Ecto neural progenitor cell (in vitro differentiated cells): ENCODE measurements around the gene BRAT1.

Experiments used
- DNase-seq: peaks from one replicate; pipeline ENCODE4 v3.0.0-alpha.2; 2018; ENCODE audit warnings: low spot score

BRAT1 gene

DNA sequence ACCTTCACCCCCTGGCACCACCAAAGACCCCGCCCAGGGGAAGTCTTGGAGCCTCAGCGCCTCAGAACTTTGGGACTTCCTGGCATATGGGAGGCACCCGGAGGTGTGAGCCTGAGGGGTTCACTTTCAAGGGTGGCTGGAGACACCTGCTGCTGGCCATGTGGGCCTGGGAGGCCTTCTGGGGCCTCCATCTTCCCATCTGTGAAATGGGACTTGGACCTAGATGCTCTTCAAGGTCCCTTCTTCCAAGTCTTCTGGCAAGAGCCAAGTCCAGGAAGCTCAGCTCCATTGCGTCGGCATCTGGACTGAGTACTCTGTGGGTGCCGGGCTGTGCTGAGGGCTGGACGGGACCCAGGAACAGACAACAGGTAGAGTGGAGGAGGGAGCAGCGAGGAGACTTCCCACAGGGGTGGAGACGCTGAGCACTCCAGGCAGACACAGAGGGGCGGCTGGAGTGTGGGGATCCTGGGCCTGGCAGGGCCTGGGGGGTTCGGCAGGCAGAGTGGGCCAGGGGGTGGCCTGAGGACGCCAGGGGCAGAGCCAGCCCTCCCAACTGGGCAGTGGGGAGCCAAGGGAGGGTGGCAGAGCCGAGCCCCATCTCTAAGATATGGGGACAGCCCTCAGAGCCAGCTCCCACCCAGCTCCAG is 45.1 kb downstream of the BRAT1 start:
- no peak for DNase-seq

DNA sequence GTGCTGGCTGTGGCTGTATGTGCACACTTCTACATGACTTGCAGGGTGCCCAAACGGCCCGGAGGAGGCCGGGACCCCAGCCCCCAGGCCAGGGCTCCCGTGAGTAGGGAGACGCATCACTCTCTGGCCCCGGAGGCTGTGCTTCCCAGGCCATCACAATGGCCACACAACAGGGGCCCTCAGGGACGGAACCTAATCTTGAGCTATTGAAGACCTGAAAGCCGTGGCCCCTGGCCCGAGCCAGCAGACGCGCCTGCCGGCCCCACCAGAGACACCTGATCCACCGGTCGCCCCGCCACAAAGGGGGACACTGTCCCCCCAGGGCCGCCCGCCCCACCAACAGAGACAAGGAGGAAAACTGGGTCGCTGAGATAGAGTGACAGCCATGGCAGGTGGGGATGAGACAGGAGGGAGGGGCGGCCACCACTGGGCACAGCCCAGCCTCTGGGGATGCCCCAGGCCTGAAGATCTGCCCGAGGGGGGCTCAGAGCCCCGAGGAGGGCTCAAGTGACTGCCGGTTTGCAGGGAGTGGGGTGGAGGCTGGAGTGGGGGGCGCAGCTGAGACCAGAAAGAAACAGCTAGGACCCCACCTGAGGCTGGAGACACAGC is 45.9 kb downstream of the BRAT1 start:
- DNase-seq: no peak

DNA sequence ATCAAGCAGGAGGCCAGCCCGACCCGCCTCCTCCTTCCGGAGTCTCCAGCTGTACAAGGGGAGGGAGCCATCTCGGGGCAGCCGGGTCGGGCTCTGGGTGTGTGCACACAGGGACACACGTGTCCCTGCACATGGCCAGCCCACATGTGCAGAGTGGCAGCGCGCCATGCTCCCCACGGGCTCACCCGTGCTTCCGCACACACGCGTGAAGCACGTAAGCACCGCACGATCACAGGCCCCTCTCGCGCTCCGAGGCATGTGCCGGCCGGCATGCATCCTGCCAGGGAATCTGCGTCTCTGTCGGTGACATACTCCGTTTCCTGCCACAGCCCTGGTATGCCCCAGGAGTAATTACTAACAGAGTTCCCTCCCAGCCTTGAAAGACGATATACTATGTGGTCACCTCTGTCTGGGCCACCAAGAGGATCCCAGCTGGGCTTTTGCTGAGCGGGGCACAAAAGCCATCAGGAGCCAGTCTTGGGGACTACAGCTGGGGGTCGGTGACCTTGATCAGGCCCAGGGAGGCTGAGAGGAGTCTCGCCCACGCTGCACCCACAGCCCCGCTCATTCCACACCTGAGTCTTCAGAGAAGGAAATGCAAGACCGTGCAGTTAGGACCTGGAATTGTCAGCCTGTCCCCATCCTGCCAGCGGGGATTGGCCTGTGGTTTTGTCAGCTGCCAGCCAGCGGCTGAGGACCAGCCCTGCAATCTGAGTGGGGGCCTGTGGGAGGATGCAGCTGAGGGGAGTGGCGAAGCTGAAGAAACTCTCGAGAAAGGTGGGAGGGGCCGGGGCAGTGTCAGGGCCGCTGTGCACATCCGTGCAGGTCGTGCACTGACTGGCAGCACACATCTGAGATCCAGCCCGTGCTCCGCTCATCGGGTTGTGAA is 46.8 kb downstream of the BRAT1 start:
- DNase-seq: no peak

DNA sequence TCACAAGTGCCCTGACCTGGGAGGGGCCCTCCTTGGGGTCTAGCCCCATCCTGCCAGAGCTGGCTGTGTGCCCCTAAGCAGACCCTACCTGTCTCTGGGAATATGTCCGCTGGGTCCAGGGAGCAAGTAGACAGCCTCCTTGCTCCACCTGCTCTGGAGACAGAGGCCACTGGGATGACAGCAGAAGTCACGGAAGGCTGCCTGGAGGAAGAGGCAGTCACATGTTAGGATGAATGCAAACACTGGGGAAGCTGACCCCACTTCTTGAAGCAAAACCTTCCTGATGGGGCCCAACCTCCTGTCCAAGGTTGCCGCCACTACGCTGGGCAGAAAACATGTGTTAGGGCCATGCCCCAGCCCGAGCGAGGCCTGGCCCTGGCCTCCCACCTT is 47.4 kb downstream of the BRAT1 start:
- DNase-seq: no peak

DNA sequence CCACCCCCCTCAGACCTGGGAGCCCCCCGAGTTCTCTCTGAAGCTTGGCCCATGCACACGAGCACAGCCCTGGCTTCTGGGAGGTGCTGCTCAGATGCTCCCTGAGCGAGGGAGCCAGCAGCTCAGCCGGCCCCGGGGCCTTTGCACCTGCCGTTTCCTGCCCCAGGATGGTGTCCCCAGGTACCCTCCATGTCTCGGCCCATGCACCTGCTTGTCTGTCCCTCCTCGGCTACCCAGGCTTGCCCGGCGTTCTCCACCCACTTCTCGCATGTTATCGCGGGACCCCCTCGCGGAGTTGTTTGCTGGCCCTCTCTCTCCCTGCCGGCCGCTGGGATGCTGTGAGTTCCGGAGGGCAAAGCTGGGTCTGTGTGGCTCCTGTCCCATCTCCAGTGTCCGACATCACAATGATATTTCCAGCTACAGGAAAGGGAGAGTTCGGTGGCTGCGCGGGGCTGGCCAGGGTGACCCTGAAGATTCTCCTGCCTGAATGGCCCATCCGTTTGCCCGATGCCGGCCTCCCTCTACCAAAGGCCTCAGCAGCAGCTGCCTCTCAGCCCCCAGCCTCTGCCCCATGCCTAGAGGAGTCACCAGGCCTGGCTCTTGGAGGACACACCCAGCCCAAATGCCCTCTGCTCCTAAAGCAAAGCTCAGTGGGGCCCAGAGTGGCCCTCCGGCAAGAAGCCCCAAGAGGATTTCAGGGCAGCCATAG is 48.0 kb downstream of the BRAT1 start:
- DNase-seq: no peak

DNA sequence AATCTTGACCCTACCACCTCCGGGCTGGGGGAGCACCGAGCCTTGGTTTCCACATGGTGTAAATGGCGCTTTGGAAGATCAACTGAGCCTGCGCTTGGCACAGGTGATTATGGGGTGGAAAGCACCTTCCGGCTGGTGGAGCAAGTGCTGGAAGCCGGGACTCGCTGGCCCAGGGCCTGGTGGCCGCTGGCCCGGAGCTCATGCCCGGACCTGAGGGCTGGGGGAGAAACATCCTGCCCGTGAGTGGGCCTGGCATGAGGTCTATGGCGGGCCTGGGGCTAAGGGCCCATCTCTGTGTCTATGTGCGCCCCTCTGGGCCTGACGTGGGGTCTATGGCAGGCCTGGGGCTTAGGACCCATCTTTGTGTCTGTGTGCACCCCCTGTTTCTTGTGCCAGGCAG is 49.9 kb downstream of the BRAT1 start:
- DNase-seq: no peak

DNA sequence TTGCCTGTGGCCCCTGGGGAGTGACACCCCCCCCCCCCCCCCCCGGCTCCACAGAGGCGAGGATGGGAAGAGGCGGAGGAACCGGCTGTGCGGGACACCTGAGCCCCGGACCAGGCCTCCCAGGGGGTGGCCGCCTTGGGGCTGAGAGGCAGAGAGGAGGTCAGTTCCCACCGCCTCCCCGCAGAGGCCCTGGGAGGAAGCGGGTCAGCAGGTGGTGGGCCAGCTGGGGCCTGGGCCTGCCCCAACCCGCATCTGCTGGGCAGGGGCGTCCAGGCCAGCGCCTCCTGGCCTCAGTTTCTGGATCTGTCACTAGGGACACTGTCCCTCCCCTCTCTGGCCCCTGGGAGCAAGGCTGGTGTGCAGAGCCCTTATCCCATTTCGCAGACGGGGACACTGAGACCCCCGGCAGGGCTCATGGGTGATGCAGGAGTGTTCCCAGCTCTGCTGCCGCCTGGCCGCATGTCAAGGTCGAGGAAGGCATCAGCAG is 50.4 kb downstream of the BRAT1 start:
- no peak for DNase-seq

DNA sequence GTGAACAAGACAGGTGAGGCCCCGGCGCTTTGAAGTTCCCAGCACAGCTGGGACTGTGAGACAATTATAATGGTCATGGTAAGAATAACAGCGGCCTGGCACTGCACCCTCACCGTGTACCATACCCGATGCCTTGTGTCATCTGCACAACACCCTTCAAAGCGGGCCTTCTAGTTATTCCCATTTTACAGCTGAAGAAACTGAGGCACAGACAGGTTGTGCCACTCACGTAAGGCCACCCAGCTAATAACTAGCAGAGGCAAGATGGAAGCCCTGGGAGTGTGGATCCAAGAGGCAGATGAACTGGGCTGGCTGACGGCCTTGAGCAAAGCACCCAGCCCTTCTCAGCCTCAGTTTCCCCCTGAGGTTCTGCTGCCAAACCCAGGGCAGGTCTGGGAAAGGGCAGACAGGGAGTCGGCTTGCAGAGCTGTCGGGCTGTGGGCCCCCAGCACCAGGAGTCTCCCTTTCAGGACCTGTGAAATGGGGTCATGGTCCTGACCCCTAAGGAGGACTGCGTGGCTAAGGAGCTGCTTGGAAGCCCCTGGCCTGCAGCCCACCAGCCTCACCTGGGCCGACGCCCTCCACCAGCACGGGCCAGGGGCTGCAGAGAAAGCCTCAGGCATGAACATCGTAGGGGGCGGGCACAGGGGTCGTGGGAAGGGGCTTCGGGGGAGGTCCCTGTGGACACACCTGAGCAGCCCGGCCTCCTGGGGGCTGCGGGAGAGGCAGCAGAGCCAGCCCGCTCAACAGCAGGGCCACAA is 51.0 kb downstream of the BRAT1 start:
- DNase-seq: no peak

DNA sequence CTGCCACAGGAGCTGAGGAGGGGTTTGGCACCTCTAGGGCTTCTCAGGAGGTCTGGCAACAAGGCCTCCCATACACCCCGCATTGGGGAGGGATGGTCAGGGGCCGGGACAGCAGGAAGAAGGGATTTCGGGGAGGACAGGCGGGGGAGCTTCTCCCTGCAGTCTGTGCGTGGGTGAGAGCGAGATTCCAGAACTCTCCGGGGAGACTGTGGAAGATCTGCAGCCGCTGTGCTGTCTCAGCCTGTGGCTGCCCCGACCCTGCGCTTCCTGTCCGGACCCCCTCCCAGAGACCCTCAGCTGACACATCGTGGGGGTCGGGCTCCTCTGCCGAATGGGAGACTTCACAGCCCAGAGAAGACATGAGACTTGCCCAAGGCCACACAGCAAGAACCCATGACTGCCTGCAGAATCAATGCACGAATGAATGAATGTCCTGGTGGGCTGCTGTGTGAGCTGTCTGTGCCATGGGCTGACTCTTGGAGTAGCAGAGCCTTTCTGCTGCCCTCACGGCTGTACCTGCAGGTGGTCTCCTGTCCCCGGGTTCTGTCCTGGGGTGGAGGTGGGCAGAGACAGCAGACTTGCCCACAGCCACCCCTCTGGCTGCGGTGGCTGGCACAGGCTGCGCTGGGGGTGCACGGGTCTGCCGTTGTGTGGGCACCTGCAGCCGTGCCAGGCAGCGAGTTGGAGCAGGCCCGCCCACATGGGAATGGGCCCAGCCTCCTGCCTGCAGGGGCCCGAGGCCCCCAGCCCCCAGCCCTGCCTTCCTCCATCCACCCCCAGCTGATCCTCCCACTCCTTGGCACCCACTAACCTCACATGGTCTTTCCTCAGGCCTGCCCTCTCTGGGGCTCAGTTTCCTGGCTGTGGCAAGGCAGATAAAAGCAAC is 52.0 kb downstream of the BRAT1 start:
- DNase-seq: no peak

DNA sequence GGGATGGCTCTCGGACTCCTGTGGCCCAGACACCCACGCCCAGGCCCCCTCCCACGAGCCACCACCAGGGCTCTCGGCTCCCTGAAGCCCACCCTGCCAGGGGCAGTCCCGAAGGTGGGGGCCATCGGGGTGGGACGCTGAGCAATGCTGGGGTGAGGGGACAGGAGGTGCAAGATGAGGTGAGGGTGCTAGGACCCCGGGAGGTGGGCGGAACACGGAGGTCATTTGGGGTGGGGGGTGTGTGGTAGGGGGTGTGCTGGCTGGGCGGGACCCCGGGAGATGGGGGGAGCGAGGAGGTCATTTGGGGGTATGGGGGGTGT is 52.7 kb downstream of the BRAT1 start:
- no peak for DNase-seq

DNA sequence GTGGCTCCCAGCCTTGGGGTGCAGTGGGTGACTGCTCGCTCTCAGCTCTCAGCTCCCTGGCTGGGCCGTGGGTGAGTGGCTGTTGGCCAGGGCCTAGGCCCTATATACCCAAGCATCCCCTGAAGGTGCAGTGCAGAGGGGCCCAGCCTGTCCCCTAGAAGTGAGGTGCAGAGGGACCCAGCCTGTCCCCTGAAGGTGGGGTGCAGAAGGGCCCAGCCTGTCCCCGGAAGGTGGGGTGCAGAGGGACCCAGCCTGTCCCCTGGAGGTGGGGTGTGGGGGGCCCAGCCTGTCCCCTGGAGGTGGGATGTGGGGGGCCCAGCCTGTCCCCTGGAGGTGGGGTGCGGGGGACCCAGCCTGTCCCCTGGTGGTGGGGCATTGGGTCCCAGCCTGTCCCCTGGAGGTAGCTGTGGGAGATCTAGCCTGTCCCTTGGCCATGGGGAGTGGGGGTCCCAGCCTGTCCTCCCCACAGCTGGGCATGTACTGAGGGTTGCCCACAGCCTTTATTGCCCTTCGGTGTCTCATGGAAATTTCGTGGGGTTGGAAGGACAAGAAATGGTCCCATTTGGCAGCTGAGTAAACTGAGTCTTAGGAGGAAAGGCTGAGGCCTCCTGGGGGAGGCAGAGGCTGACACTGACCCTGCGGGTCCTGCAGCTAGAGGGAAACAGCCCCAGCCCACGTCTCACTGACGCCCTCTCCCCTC is 53.2 kb downstream of the BRAT1 start:
- DNase-seq: no peak

DNA sequence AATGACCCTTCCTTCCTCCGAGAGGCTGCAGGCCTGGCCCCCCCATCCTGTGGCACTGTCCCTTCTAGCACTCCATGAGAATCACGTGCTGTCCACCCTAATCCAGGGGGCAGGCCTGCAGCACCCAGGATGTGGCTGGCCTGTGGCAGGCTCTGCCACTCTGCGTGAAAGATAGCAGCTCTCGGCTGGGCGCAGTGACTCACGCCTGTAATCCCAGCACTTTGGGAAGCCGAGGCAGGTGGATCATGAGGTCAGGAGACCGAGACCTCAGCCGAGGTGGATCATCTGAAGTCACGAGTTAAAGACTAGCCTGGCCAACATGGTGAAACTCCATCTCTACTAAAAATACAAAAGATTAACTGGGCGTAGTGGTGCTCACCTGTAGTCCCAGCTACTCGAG is 54.6 kb downstream of the BRAT1 start:
- no peak for DNase-seq

DNA sequence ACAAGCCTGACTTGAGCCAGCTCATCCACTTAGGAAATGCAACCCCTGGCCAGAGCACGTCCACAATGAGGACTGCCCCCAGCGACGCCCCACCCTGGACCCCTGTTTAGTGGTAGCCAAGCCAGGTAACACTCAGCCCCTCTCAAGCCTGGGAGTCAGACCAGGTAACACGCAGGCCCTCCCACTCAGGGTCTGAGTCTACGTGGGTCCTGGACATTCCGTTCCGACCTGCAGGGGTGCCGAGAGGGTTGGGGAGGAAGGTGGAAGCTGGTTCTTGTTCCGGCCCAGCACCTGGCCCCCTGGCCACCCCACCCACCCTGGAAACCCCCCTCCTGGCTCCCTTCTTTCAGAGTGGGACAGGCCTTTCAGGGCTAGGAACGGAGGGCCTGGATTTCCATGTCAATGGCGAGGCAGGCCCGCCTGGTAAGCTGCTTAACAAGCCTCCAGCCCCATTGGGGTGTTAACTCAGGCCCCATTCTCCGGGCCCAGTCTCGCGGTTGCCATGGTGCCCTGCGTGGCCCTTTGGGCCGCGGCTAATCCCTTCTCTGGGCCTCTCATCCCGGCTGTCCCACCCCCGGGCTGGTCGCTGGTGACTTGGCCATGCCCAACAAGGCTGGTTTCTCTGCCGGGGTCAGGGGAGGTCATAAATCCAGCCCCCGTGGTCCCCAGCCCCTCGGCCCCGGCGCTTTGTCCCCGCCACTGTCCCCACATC is 55.4 kb downstream of the BRAT1 start:
- DNase-seq: peak; percentile 96

DNA sequence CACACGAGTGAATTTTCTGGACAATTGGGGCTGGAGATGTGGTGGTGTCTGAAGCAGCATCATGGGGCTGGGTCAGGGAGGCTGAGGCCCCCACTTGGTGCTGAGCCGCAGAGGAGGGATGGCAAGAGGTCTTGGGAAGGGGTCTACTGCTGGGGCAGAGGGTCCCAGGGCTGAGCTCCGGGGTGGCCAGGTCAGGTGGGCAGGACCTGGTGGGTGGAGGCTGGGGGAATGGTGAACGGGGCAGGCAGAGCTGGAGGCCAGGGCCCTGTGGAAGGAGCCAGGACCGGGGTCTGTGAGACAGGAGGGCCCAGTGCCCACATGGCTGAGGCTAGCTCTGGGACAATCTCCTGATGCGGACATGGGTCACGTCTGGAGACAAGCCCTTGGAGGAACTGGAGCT is 56.1 kb downstream of the BRAT1 start:
- DNase-seq: no peak

DNA sequence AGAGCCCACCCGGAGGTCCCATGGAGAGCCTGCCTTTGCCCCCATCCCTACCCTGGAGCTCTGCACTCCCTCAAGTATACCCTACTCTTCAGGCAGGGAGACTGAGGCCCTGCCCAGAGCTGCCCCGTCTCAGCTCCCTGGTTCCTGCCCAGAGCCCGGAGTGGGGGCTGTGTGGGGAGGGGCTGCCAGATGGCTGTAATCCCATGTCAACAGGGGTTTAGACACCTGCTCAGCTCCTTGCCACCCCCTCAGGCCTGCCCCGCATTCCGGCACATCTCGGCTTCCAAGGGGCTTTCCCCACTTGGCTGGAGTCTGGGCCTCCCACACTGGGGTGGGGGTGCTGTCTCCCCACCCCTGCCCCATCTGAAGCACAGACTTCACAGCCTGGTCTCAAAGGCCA is 56.6 kb downstream of the BRAT1 start:
- no peak for DNase-seq

DNA sequence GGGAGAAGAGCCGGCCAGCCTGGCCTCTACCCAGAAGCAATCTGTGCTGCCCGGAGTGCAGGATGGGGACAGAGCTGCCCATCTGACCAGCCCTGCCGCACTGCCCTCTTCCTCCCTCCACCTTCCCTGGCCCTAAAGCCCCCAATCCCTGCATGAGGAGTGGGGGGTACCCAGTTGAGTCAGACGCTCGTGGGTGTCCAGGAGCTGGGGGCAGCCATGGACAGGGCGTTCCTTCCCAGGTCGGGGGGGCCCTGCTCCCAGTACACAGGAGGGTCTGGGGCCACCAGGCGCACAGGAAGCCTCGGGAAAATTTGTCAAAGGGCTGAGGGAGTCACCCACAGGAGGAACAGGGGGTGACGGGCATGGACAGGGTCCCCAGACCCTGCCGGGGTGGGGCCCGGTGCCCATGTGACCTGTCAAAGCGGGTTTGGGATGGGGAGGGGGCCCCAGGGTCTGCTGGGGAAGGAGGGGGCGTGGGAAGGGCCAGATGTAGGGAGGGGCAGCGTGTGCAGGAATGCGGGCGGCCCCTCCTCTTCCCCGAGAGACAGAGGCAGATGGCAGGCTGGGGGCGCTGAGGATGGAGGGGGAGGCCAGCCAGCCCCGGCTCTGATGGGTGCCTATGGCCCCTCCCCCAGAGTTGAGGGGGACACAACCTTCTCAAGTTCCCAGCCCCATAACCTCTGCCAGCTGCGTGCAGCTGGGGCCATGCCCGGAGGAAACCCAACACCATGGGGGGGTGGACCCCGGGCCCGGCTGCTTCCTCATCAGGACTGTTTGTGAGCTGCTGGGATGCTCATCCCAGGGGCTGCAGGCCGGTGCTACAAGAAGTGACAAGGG is 57.6 kb downstream of the BRAT1 start:
- no peak for DNase-seq

DNA sequence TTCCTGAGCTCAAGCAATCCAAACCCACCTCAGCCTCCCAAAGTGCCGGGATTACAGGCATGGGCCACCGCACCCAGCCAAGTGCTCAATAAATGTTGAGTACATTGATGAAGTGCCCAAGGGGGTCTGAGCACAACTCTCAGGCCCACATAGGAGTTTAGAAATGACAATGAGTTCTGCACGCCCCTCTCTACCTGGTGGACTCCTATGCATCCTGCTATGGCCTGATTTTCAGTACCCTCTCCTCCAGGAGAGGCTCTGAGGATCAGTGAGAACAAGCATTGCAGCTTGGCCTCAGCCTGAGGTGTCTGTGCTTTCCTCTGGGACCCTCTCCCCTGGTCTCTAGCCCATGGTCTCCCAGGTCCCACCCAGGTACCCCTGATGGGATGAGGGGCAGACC is 58.3 kb downstream of the BRAT1 start:
- no peak for DNase-seq

DNA sequence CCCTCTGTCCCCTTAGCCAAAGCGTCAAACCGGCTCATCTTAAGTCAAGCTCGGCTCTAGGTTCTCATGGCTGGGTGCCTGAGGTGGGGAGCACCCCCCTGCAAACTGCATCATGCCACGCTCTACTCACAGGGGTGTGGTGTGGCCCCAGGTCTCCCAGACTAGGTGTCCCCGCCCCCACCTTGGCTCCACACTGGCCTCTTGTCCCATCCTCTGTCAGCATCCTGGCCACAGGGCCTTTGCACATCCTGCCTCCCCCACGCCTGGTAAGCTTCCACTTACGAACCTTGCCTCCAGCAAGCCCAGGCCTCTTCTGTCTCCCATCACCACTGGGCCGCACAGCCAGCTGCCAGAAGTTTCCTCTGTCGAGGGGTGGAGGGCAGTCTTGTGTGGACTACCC is 58.9 kb downstream of the BRAT1 start:
- no peak for DNase-seq
